Stimulated activated CD4-positive, alpha-beta T cell treated with anti-CD3 and anti-CD28 coated beads, Interleukin-2, amount 100 ng/mL, for 24 hours (primary cell): ENCODE measurements around the gene FKBP7.
A peak's percentile ranks its signal among the peaks of the same experiment; 100 is the strongest.
"Not testable (repeated sequence)": the region's sequence is repeated elsewhere in the genome, so short reads cannot be mapped to it uniquely, and the experiment has no call there.

Source experiments
- DNase-seq, 2 donors: peaks; one replicate each; pipeline ENCODE4 v3.0.0-alpha.2; 2020

The FKBP7 gene

GRCh38 chr2:178484245-178485041 lies 6.0 kb upstream of the FKBP7 start:
- DNase-seq = no peak

- no peak for DNase-seq
These were observed 4.0 kb upstream of the FKBP7 start for GRCh38 chr2:178482437-178482836.

- peak; percentile 77 to 85 for DNase-seq
These were observed 2.1 kb upstream of the FKBP7 start, which contains the start of gene PLEKHA3 for GRCh38 chr2:178480227-178481181. Gene PLEKHA3, plus strand, starts transcription at chr2:178480457. Its CDS starts 413 bp downstream, at chr2:178480870.

DNA sequence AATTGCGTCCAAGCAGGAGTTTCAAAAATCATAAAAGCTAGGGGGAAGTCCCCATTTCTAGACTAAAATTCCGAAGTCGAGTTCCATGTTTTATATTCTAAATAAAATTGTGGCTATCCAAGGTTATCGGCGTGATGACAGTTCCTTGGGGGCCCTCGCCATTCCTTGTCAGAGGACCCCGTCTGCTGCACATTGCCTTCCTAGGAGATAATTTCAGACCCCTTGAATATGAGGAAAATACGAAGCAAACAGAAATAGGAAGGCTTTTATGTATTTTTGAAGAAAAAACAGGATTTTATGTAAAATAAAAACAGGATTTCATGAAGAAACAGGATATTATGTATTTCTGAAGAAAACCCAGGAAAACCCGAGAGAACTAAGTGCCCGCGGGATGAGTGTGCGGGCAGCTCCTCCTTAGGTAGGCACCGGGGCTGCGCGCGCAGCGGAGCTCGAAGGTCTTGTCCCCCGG lies 1.4 kb upstream of the FKBP7 start:
- DNase-seq = no peak

DNA sequence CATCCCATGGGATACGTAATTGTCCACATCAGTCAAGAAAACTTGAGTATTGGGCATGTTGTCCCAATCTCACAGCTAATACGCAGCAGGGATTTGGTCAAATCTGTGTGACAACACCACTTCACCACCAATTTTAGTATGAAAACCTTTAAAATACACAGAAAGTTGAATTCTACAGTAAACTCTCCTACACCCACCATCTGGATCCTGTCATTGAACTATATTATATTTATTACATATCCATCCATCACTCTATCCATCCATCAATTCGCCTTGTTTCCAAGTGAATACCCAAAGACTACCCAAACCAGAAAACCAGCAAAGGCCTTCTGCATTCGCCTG lies 846 bp upstream of the FKBP7 start:
- no peak for DNase-seq

- no peak for DNase-seq
These were observed 316 bp downstream of the FKBP7 start for GRCh38 chr2:178478130-178478438.

DNA sequence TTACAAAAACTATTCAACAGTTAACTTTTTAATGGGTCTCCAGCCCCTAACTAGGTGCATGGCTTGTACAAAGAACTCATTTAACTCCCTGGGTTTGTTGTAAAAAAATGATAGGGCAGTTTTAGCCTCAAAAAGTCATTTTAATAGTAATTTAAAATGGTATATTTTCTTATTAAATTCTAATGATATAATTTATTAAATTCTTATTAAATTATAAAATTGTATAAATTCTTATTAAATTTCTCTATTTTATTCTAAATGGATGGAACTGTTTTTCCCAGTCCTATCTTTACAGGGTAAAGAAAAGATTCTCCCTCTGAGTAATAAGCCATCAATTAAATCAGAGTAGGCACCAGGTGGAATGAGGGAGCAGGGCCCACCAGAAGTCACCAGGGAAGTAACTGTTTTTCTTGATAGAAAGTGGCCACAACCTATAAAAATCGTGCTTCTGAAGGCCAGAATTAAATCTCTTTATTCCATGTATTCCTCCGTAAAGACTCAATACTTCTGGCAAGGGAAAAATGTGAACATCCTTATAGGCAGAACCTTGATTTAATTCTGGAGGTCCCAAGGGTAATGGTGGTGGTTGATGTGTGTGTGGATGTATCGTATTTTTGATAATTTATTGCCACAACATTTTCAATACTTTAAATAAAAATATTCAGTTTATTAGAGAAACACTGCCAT lies 814 bp downstream of the FKBP7 start:
- DNase-seq = no peak

GRCh38 chr2:178476477-178476876 lies 1.9 kb downstream of the FKBP7 start:
- DNase-seq = no peak

GRCh38 chr2:178474560-178474959 lies 3.8 kb downstream of the FKBP7 start:
- no peak for DNase-seq

GRCh38 chr2:178473931-178474330 lies 4.5 kb downstream of the FKBP7 start:
- DNase-seq = no peak

- no peak for DNase-seq
These were observed 5.0 kb downstream of the FKBP7 start for GRCh38 chr2:178473373-178473772.

GRCh38 chr2:178471313-178471712 lies 7.1 kb downstream of the FKBP7 start:
- not testable (repeated sequence) for DNase-seq

DNA sequence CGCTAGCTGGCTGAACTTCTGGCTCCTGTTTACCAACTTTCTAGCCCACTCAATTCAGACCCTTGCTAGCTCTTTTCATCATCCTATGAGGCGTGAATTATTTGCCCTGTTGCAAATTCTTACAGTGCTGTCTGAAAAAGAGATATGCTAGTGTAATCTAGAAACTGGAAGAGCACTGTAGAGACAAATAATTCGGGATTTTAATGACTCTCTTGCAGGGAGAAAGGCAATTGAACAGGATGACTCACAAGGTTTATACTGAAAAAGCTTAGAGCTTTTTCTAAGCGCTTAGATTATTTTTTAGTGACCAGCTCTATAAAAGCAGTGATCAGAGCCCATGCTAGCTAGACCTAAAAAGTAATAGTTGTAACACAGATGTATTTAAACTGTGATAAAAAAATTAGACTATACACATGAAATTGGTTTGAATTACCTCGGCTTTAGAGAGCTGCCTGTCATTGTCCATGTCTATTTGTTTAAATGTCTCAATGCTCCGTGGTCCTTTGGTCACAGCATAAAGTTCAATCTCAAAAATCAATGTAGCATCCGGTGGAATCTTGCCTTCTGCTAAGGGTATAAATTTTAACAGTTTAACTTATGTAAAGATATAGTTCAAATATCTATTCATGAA lies 9.1 kb downstream of the FKBP7 start:
- DNase-seq = no peak

- no peak for DNase-seq
These were observed 21.0 kb downstream of the FKBP7 start for GRCh38 chr2:178457390-178457886.

DNA sequence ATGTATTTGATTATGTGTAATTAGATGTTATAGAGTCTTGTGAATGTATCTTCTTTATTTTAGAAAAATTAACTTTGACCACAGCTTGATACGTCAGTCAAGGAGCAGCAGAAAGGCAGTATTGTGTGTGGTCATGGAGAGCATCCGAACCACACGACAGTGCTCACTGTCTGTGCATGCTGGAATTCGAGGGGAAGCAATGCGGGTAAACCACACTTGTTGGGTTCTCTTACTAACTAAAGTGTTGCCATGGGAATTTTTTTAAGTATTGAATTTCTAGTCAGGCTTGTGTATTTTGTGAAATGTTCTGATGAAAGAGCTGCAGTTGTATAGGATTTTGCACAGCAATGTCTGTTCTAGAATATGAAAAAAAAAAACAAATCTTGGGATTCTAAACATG lies 22.5 kb downstream of the FKBP7 start:
- no peak for DNase-seq

DNA sequence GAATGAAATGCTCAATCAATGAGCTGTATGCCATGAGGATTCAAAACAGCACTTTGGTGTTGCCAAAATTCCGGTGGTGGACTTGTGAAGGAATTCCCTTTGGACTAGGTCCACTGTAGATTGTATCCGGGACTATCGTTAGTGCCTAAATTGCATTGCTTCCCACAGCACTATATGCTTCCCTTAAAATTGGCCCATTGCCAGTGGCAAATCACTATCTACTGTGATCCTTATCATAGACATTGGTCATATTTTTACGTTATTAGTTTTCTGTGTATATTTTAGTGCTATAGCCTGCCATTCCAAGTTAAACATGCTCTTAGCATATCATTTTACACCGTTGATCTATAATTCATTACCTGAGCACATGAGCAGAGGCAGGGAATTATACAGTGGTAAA lies 25.5 kb downstream of the FKBP7 start:
- DNase-seq = no peak

- no peak for DNase-seq
These were observed 26.1 kb downstream of the FKBP7 start for GRCh38 chr2:178452334-178452733.

DNA sequence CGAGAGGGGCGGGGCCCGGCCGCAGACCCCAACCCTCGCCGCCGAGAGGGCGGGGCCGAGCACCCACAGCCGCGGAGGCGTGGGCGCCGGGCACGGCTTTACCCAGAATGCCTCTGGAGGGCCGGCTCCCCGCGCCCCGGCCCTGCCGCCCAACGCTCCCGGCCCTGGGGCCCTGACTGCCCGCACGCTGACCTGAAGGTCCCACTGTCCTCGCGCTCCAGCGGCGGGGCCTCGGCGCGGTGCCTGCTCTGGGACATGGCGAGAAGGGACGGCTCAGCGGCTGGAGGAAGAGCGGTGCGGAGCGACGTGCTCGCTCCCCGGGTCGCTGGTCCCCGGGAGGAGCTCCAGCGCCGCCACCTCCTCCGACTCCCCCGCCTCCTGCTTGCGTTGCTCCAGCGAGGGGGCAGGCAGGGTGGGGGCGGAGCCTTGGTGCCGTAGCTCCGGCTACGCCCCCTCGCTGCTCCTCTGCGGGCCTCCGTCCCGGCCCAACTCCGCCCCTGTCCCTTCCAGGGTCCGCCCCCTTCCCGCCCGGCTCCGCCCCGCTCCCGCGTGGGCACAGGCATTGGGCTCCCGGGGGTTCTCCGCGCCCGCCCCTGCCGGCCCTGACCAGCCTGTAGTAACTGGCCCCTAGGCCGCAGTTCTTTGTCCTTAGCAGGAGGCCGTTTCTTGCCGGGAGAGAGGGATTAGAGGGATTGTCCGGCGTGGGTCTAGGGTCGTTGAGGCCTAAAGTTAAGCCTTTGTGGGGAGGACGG lies 27.4 kb downstream of the FKBP7 start, which contains the start of the genes PJVK and PRKRA:
PJVK (plus strand) TSS at position 605 of the 752 bp plus-strand sequence. CDS start 2,032 bp downstream, outside the sequence.
PRKRA (minus strand) TSS at position 402 of the 752 bp plus-strand sequence; CDS start at position 257, 145 bp downstream.
- DNase-seq = peak; percentile 96 to 97

GRCh38 chr2:178450524-178450773 lies 28.0 kb downstream of the FKBP7 start:
- no peak for DNase-seq

DNA sequence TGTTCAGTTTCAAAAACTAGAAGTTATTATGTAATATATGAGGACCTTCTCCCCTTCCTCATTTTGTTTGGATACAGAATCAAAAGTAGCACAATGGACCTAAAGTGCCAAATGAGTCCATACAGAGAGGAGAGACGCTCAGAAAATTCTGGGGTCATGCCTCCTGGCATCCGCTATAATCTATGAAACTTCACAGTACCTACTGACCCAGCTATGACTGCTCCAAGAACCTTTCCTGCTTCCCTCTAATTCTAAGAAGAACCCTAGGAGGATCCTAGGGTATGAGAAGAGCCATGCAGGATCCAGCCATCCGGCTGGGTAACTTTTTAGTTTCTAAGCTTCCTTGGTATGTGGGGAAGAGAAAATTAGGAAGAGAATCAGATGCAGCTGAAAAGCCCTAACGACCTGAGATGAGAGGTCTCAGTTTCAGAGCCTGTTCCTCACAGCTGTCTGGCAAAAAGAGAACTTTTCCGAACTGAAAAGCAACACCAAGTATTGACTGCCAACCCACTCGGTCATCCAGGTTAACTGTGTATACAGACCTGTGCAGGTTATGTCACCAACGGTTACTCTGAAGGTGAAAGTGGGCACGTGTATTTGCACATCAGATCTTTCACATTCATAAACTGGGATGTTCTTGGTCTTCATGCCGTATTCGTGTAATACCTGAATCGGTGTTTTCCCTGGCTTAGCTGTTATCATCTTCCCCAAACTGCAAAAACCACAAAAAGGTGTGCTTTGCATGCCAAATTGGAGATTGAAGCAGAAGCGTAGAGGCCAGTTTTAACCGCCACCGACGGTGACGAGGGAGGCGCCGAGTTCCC lies 28.5 kb downstream of the FKBP7 start:
- peak; percentile 9 to 23 for DNase-seq
